Measurements from ENCODE around the gene ETV1.
"Not testable (repeated sequence)": the region's sequence is repeated elsewhere in the genome, so short reads cannot be mapped to it uniquely, and the experiment has no call there.

DNA sequence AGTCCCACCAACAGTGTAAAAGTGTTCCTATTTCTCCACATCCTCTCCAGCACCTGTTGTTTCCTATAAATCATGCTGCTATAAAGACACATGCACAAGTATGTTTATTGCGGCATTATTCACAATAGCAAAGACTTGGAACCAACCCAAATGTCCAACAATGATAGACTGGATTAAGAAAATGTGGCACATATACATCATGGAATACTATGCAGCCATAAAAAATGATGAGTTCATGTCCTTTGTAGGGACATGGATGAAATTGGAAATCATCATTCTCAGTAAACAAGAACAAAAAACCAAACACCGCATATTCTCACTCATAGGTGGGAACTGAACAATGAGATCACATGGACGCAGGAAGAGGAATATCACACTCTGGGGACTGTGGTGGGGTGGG, 71.1 kb downstream of the ETV1 start:
- TF ChIP-seq, protein P1, sequence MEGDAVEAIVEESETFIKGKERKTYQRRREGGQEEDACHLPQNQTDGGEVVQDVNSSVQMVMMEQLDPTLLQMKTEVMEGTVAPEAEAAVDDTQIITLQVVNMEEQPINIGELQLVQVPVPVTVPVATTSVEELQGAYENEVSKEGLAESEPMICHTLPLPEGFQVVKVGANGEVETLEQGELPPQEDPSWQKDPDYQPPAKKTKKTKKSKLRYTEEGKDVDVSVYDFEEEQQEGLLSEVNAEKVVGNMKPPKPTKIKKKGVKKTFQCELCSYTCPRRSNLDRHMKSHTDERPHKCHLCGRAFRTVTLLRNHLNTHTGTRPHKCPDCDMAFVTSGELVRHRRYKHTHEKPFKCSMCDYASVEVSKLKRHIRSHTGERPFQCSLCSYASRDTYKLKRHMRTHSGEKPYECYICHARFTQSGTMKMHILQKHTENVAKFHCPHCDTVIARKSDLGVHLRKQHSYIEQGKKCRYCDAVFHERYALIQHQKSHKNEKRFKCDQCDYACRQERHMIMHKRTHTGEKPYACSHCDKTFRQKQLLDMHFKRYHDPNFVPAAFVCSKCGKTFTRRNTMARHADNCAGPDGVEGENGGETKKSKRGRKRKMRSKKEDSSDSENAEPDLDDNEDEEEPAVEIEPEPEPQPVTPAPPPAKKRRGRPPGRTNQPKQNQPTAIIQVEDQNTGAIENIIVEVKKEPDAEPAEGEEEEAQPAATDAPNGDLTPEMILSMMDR (IDR thresholded peaks at IDR 0.05; ENCODE audit: low read depth, low read length, poor library complexity, severe bottlenecking): not testable (repeated sequence)
- TF ChIP-seq EZH2phosphoT487 (IDR thresholded peaks at IDR 0.05; ENCODE audit: borderline replicate concordance, low read length): not testable (repeated sequence)
